ENCODE measurements around the gene CELA3A. TPM values are rescaled to one million over a fixed set of nuclear protein-coding genes. Genes with fewer than 3 reads are reported as not detected.

Gene CELA3A
- total RNA-seq, 2 donors from 2014 or later: 0.56 to 25.0 TPM

- no peak overlapping the region for H3K4me3 ChIP-seq
- no peak for DNase-seq
- H3K9ac ChIP-seq (ENCODE audit: low read depth in 2 of 2, low read length in 2 of 2): no peak overlapping the region
- H3K9me3 ChIP-seq: no peaks in the 10 kb centered on the region
- intact Hi-C loops (cut with DNase I): no loop called here
- no peaks in the 10 kb centered on the region for H3K36me3 ChIP-seq
- no peaks in the 10 kb centered on the region for H3K27me3 ChIP-seq
- no peak overlapping the region for H3K27ac ChIP-seq
- no peak for TF ChIP-seq CTCF (IDR thresholded peaks at IDR 0.05)
- H3K4me1 ChIP-seq: peaks cover 10% of the 10 kb centered on the region
Observed at GRCh38 chr1:22056043-22056442, 54.6 kb downstream of the CELA3A start.

- Histone ChIP-seq H3K27me3 (no peaks in the 10 kb centered on the region), H3K27ac (no peak overlapping the region), H3K9ac (ENCODE audit: low read depth in 2 of 2, low read length in 2 of 2) (no peak overlapping the region), H3K9me3 (no peaks in the 10 kb centered on the region), H3K4me1 (peaks cover 10% of the 10 kb centered on the region), H3K4me3 (no peak overlapping the region), H3K36me3 (no peaks in the 10 kb centered on the region)
- no peak for TF ChIP-seq CTCF (IDR thresholded peaks at IDR 0.05)
- intact Hi-C loops (cut with DNase I): no loop called here
- no peak for DNase-seq
Observed at GRCh38 chr1:22056936-22057335, 55.5 kb downstream of the CELA3A start.

GRCh38 chr1:22057861-22058260 lies 56.4 kb downstream of the CELA3A start:
- TF ChIP-seq CTCF (IDR thresholded peaks at IDR 0.05): no peak
- Histone ChIP-seq H3K9me3 (no peaks in the 10 kb centered on the region), H3K27me3 (no peaks in the 10 kb centered on the region), H3K36me3 (no peaks in the 10 kb centered on the region), H3K27ac (no peak overlapping the region), H3K9ac (ENCODE audit: low read depth in 2 of 2, low read length in 2 of 2) (no peak overlapping the region), H3K4me1 (peaks cover 10% of the 10 kb centered on the region), H3K4me3 (no peak overlapping the region)
- intact Hi-C loops (cut with DNase I): no loop called here
- DNase-seq: no peak

Other genes starting within 250 kb of the CELA3A start
- gene USP48, start 218.5 kb upstream of the CELA3A start, total RNA-seq: 10 to 100 TPM; 47.1 to 51.3 TPM
- under 1 TPM; 0.08 to 0.25 TPM for gene LDLRAD2, start 189.4 kb upstream of the CELA3A start, total RNA-seq
- gene HSPG2, start 64.3 kb upstream of the CELA3A start, total RNA-seq: 100 to 1,000 TPM; 148 to 152 TPM
- gene CELA3B, start 24.6 kb upstream of the CELA3A start, total RNA-seq: 10 to 100 TPM in 1 of 2 donors, under 1 TPM in 1; 0.42 to 16.7 TPM
- gene CDC42, start 51.1 kb downstream of the CELA3A start, total RNA-seq: 100 to 1,000 TPM; 264 to 345 TPM
- 1 to 10 TPM; 2.5 to 2.7 TPM for gene WNT4, start 141.4 kb downstream of the CELA3A start, total RNA-seq